Smooth muscle cell of trachea (primary cell): Measurements from ENCODE around the gene UBAP1L. TPM values are rescaled to one million over a fixed set of nuclear protein-coding genes. Genes with fewer than 3 reads are reported as not detected.

ENCODE experiments used
- total RNA-seq: library from RNA; depleted of rRNA; stranded (reverse); fragments of >200 nt; gene quantifications from 2 replicates; pipeline ENCODE4 v1.2.1, GENCODE V29; 2014

UBAP1L gene
- 1.5 and 2.0 TPM in 2 replicates for total RNA-seq

DNA sequence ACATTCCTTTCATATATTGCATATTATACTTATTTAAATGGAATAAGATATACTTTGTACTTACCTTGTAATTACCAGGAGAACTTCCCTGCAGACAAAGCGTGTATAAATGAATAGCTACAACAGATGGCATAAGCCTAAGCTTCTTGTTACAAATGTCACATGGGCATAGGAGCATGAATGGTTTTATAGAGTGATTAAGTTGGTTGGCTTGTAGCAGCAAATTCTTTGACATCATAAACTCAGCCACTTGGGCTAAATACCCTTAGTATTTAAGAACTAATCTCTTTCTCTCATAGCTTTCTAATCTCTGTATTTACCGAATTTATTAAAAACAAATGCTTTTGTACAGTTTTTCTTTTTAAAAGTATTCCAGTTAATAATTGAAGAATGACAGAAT is at the start of gene UBAP1L:
Gene UBAP1L, minus strand, starts transcription at position 115 of the 400 bp plus-strand sequence. CDS start 8,985 bp downstream, outside the sequence.

DNA sequence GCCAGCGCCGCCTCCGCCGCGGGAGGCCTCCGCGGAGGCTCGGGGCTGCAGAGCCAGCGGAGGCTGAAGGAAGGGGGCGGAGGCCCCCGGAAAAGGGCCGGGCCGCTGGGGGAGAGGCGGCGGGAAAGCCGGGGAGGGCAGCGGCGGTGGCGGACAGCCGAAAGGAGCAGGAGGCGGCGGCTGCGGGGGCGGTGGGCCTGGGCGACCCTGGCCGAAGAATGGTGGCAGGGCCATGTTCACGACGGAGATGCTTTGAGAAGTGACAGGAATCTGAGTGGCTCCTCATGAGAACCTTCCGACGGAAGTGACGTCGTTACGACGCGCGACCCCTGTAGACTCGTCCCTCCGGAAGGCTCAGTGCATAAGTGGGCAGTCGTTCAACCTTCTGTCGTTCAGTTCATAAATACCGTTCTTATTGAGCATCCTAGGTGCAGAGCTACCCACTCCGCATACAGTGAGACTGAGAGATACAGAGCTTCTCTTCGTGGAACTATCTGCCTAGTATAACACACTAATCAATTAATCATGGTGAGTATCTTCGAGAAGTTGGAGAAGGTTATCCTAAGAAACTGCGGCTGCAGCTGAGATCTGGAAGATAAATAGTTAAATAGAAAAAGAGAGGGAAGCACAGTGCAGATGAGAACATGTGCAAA is 18.7 kb upstream of the UBAP1L start, which contains the start of gene PDCD7:
Gene PDCD7, minus strand, starts transcription at position 261 of the 653 bp plus-strand sequence. Its CDS starts 27 bp downstream, at position 234.

GRCh38 chr15:65076486-65077290 is 38.3 kb downstream of the UBAP1L start, which contains the start of gene KBTBD13:
Gene KBTBD13 (plus strand): TSS chr15:65076746. CDS start chr15:65076816, 70 bp downstream.

GRCh38 chr15:65067645-65068402 is 47.2 kb downstream of the UBAP1L start, which contains the start of gene RASL12:
Gene RASL12 (minus strand): TSS chr15:65067991. CDS start chr15:65067835, 156 bp downstream.

GRCh38 chr15:65044724-65045481 is 70.1 kb downstream of the UBAP1L start, which contains the start of gene SLC51B:
Gene SLC51B (plus strand): TSS chr15:65045387. CDS start chr15:65050005, 4,618 bp downstream.

Other genes with a start within 250 kb of the UBAP1L start
- gene ANKDD1A, start 203.3 kb downstream of the UBAP1L start, total RNA-seq, result 9.2 and 19.0 TPM in 2 replicates
- 99.6 and 106 TPM in 2 replicates for gene SPG21, start 125.3 kb downstream of the UBAP1L start, total RNA-seq
- 26.6 and 29.1 TPM in 2 replicates for gene MTFMT, start 85.6 kb downstream of the UBAP1L start, total RNA-seq
- 0.66 and 1.5 TPM in 2 replicates for gene SLC51B, start 69.8 kb downstream of the UBAP1L start, total RNA-seq
- 86.5 and 108 TPM in 2 replicates for gene RASL12, start 47.2 kb downstream of the UBAP1L start, total RNA-seq
- gene KBTBD13, start 38.5 kb downstream of the UBAP1L start, total RNA-seq, result under 0.01 and 0.17 TPM in 2 replicates
- gene PDCD7, start 18.6 kb upstream of the UBAP1L start, total RNA-seq, result 25.3 and 26.1 TPM in 2 replicates
- 28.1 and 61.2 TPM in 2 replicates for gene CLPX, start 70.1 kb upstream of the UBAP1L start, total RNA-seq
- 0.29 and 5.0 TPM in 2 replicates for gene CILP, start 96.3 kb upstream of the UBAP1L start, total RNA-seq
- gene PARP16, start 171.7 kb upstream of the UBAP1L start, total RNA-seq, result 2.9 and 3.0 TPM in 2 replicates
- not detected in 2 replicates for gene RNU5A-1, start 180.9 kb upstream of the UBAP1L start, total RNA-seq
- gene RNU5B-1, start 189.5 kb upstream of the UBAP1L start, total RNA-seq, result not detected in 2 replicates